Ascending aorta (tissue), 2 donors: ENCODE measurements around the gene KCNJ13. TPM values are rescaled to one million over a fixed set of nuclear protein-coding genes. Genes with fewer than 3 reads are reported as not detected.

Source experiments
- DNase-seq, 2 donors: peaks; one replicate each; pipeline ENCODE4 v3.0.0-alpha.2; 2019; ENCODE audit warnings: low spot score in 2 of 2
- H3K27ac ChIP-seq, 2 donors: fragments of 200-600 bp; sonication (generic); one replicate each; pipeline ENCODE4 v1.5.1; 2016 to 2017; ENCODE audit warnings: mild to moderate bottlenecking in 1 of 2
- H3K27me3 ChIP-seq: fragments of 200-600 bp; sonication (generic); one replicate; pipeline ENCODE4 v1.5.1; 2017
- H3K36me3 ChIP-seq, 2 donors: fragments of 200-600 bp; sonication (generic); one replicate each; pipeline ENCODE4 v1.5.1; 2016
- H3K4me1 ChIP-seq, 2 donors: fragments of 200-600 bp; sonication (generic); one replicate each; pipeline ENCODE4 v1.5.1; 2016 to 2017; ENCODE audit warnings: mild to moderate bottlenecking in 1 of 2
- H3K4me3 ChIP-seq, 2 donors: fragments of 200-600 bp; sonication (generic); one replicate each; pipeline ENCODE4 v1.5.1; 2016 to 2017; ENCODE audit warnings: mild to moderate bottlenecking in 1 of 2
- H3K9me3 ChIP-seq, 2 donors: fragments of 200-600 bp; sonication (generic); one replicate each; pipeline ENCODE4 v1.5.1; 2016
- intact Hi-C: fragments of 100-400 bp; cut with DNase I; formaldehyde crosslinking; loops from one replicate; pipeline ENCODE4 v1.15.1; 2023
- total RNA-seq: library from RNA; depleted of rRNA; stranded (reverse); fragments of >200 nt; gene quantifications from one replicate; pipeline ENCODE4 v1.1.0, GENCODE V29; 2016
- TF ChIP-seq, protein P1 (sequence below), 3 experiments: fragments of 200-600 bp in 2 of 3; fragments of 450-650 bp in 1 of 3; sonication (generic) in 2 of 3; IDR thresholded peaks; one replicate each; pipeline ENCODE4 v1.5.1; 2016 to 2019; ENCODE audit warnings: antibody characterized with exemption in 3 of 3, mild to moderate bottlenecking in 1 of 3, moderate library complexity in 1 of 3

The KCNJ13 gene
- total RNA-seq, 1 donor from 2014 or later: not detected

DNA sequence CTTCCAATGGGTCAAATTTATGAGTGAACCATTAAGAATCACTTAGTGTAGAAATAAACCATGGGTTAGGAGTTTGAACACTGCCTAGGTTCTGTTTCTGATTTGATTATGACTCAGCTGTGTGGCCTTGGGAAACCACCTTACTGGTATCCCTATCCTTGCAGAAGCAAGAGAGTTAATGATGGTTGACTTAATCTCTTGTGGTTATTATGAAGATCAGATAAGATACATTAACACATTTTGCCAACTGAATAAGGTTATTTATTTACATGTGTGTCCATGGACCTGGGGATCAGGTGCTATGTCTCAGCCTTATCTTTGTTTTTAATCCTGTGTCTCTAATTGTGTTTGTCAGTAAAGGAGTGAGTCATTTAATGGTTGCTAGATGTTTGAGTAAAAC is 5.4 kb upstream of the KCNJ13 start:
- Histone ChIP-seq H3K27me3 (no peaks in the 10 kb centered on the region), H3K36me3 (peaks cover 9 to 11% of the 10 kb centered on the region in 2 donors), H3K4me3 (no peak overlapping the region), H3K9me3 (no peaks in the 10 kb centered on the region), H3K4me1 (no peaks in the 10 kb centered on the region), H3K27ac (no peak overlapping the region)
- DNase-seq: no peak
- intact Hi-C loops: no loop called here
- TF ChIP-seq, protein P1, sequence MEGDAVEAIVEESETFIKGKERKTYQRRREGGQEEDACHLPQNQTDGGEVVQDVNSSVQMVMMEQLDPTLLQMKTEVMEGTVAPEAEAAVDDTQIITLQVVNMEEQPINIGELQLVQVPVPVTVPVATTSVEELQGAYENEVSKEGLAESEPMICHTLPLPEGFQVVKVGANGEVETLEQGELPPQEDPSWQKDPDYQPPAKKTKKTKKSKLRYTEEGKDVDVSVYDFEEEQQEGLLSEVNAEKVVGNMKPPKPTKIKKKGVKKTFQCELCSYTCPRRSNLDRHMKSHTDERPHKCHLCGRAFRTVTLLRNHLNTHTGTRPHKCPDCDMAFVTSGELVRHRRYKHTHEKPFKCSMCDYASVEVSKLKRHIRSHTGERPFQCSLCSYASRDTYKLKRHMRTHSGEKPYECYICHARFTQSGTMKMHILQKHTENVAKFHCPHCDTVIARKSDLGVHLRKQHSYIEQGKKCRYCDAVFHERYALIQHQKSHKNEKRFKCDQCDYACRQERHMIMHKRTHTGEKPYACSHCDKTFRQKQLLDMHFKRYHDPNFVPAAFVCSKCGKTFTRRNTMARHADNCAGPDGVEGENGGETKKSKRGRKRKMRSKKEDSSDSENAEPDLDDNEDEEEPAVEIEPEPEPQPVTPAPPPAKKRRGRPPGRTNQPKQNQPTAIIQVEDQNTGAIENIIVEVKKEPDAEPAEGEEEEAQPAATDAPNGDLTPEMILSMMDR (IDR thresholded peaks at IDR 0.05): no peak

DNA sequence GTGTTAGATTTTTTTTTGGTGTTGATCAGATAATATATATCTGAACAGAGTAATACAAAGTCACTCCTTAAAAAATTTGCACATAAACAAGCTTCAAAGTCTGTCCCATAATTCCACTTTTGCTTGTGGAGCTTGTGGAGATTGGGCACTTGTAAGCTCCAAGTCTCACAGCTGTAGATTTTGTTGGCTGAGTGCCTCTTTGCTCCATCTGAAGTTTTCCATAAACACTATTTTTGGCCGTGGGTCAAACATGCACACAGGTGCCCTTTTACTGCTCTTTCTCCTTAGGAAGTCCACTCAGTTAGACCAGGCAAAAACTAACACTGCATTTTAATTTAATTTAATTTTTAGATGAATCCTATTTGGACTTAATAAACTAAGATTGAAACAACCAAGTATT is 3.6 kb upstream of the KCNJ13 start:
- TF ChIP-seq, protein P1 (IDR thresholded peaks at IDR 0.05): no peak
- Histone ChIP-seq H3K4me3 (no peak overlapping the region), H3K27me3 (no peaks in the 10 kb centered on the region), H3K9me3 (no peaks in the 10 kb centered on the region), H3K36me3 (peaks cover 5 to 7% of the 10 kb centered on the region in 2 donors), H3K27ac (no peak overlapping the region), H3K4me1 (no peaks in the 10 kb centered on the region)
- DNase-seq: no peak
- intact Hi-C loops: no loop called here

DNA sequence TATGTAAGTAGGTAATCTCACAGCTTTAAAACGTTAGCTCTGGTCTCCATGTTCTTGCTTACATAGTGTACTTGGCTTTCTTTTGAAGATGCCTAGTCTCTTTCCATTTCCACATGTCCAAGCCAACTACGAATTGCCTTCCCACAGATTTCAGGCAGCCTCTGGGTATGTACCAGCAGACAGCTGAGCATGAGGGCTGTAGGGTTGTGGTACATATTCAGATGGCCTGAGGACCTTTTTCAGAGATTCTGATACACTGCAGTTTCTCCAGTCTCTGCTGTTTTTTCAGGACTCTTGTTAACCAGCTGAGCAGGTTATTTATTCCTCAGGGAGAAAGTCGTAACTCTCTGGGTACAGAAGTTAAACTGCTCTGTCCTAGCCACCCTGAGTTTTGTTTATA is 3.1 kb upstream of the KCNJ13 start:
- Histone ChIP-seq H3K27ac (no peak overlapping the region), H3K27me3 (no peaks in the 10 kb centered on the region), H3K4me3 (no peak overlapping the region), H3K4me1 (no peaks in the 10 kb centered on the region), H3K9me3 (no peaks in the 10 kb centered on the region), H3K36me3 (peaks cover 5% of the 10 kb centered on the region in 2 donors)
- no peak for DNase-seq
- TF ChIP-seq, protein P1 (IDR thresholded peaks at IDR 0.05): no peak
- intact Hi-C loops: no loop called here

DNA sequence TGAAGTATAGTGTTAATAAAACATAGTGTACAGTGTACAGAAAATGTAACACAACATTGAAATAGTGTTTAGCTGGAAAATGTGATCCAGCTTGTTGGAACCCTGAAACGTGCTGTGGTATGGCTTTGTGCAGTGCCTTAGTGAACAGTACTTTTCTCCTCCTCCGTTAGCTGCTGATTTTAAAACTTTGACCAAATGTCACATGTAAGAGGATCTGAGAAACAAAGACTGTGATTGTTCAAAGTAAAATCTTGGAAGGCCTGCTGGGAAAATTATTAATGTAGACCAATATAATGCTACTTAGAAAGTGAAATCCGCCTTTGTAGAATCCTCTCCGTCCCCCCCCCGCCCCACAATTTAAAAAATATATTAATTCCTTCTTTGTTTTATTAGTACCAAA is 911 bp upstream of the KCNJ13 start:
- no peak overlapping the region for H3K27ac ChIP-seq

DNA sequence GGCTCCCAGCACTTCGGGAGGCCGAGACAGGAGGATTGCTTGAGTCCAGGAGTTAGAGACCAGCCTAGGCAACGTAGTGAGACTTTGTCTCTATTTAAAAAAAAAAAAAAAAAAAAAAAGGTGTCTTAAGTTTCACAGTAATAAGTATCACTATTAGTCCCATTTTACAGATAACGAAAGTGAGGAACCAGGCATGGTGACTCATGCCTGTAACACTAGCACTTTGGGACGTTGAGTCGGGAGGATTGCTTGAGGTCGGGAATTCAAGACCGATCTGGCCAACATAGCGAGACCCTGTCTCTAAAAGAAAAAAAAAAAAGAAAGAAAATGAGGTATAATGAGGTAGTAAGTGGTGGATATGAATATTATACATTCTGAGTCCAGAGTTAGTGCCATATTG is 2.5 kb downstream of the KCNJ13 start:
- no peaks in the 10 kb centered on the region for H3K27me3 ChIP-seq

More for the DNA sequence above, 911 bp upstream of the KCNJ13 start:
- no peak for DNase-seq
- Histone ChIP-seq H3K36me3 (peaks cover 0 to 14% of the 10 kb centered on the region in 2 donors), H3K4me1 (no peaks in the 10 kb centered on the region), H3K4me3 (no peak overlapping the region), H3K27me3 (no peaks in the 10 kb centered on the region), H3K9me3 (no peaks in the 10 kb centered on the region)
- intact Hi-C loops: no loop called here
- TF ChIP-seq, protein P1 (IDR thresholded peaks at IDR 0.05): no peak

More for the DNA sequence above, 2.5 kb downstream of the KCNJ13 start:
- no peak for DNase-seq
- Histone ChIP-seq H3K27ac (no peak overlapping the region), H3K4me1 (no peaks in the 10 kb centered on the region), H3K9me3 (no peaks in the 10 kb centered on the region), H3K4me3 (no peak overlapping the region), H3K36me3 (peaks cover 5 to 25% of the 10 kb centered on the region in 2 donors)
- intact Hi-C loops: no loop called here
- TF ChIP-seq, protein P1 (IDR thresholded peaks at IDR 0.05): no peak
